HTR-8/SVneo (cell line): ENCODE measurements around the gene CD22.

Experiments
- DNase-seq: peaks from one replicate; pipeline ENCODE4 v3.0.0; 2011; ENCODE audit warnings: low spot score, mixed read lengths; ENCODE audit not compliant: insufficient read length
- FAIRE-seq: peaks from 2 replicates; lab custom pipeline; 2011; peaks lifted over from hg19 to GRCh38; lab: Jason Lieb, UNC

Gene CD22

GRCh38 chr19:35336166-35336955, 7.4 kb downstream of the CD22 start:
- DNase-seq (no peak), FAIRE-seq (no peak)

GRCh38 chr19:35337097-35337983, 8.4 kb downstream of the CD22 start:
- FAIRE-seq: no peak
- no peak for DNase-seq

GRCh38 chr19:35337984-35338296, 9.0 kb downstream of the CD22 start:
- no peak for DNase-seq
- FAIRE-seq: no peak

GRCh38 chr19:35340431-35340830, 11.4 kb downstream of the CD22 start:
- FAIRE-seq: no peak

GRCh38 chr19:35341006-35341405, 12.0 kb downstream of the CD22 start:
- no peak for FAIRE-seq
- no peak for DNase-seq

More at GRCh38 chr19:35340431-35340830, 11.4 kb downstream of the CD22 start:
- no peak for DNase-seq

- no peak for DNase-seq
- no peak for FAIRE-seq
These were observed 12.7 kb downstream of the CD22 start for GRCh38 chr19:35341565-35342225.

GRCh38 chr19:35342430-35342829, 13.4 kb downstream of the CD22 start:
- DNase-seq: no peak
- no peak for FAIRE-seq

GRCh38 chr19:35344511-35345031, 15.6 kb downstream of the CD22 start:
- DNase-seq (no peak), FAIRE-seq (no peak)

- DNase-seq: no peak
- no peak for FAIRE-seq
These were observed 16.7 kb downstream of the CD22 start for GRCh38 chr19:35345671-35346111.

GRCh38 chr19:35346193-35347052, 17.4 kb downstream of the CD22 start:
- DNase-seq (no peak), FAIRE-seq (no peak)

GRCh38 chr19:35347171-35347929, 18.4 kb downstream of the CD22 start, which contains the start of gene FFAR1:
TSS of gene FFAR1 (plus strand) at chr19:35347902. CDS start at chr19:35351552, 3,650 bp downstream.
- DNase-seq (no peak), FAIRE-seq (no peak)

GRCh38 chr19:35347930-35348298, 18.9 kb downstream of the CD22 start:
- FAIRE-seq (no peak), DNase-seq (no peak)

- no peak for DNase-seq
- FAIRE-seq: no peak
These were observed 20.1 kb downstream of the CD22 start for GRCh38 chr19:35348911-35349611.

GRCh38 chr19:35349614-35350521, 20.9 kb downstream of the CD22 start:
- DNase-seq (no peak), FAIRE-seq (no peak)

GRCh38 chr19:35350591-35350990, 21.6 kb downstream of the CD22 start:
- FAIRE-seq: no peak
- no peak for DNase-seq

GRCh38 chr19:35351411-35352176, 22.6 kb downstream of the CD22 start:
- DNase-seq (no peak), FAIRE-seq (no peak)

- FAIRE-seq (no peak), DNase-seq (no peak)
These were observed 23.1 kb downstream of the CD22 start for GRCh38 chr19:35352177-35352447.
